ENCODE measurements around the gene SPEG. TPM values are rescaled to one million over a fixed set of nuclear protein-coding genes. Genes with fewer than 3 reads are reported as not detected.

The SPEG gene
- 1 to 10 TPM; 2.9 to 3.6 TPM for total RNA-seq

DNA sequence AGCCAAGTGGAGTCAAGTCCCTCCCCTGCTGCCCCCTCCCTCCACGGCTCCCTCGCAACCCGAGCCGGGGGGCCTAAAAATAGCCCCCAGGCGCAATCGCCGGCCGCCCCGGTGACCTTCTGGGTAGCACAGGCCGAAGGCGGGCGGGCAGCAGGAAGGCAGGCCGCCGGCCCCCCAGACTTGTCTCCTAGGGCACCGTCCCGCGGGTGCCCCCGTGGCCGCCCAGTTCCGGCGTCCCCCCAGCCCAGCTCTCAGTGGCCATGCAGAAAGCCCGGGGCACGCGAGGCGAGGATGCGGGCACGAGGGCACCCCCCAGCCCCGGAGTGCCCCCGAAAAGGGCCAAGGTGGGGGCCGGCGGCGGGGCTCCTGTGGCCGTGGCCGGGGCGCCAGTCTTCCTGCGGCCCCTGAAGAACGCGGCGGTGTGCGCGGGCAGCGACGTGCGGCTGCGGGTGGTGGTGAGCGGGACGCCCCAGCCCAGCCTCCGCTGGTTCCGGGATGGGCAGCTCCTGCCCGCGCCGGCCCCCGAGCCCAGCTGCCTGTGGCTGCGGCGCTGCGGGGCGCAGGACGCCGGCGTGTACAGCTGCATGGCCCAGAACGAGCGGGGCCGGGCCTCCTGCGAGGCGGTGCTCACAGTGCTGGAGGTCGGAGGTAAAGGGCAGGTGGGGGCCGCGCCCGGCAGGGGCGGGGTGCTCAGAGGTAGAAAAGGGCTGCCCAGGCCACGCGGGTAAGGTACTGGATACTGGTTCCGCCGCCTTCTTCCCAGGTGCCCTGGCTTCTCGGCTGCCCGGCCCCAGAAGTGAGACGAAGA, at the start of gene SPEG:
TSS of gene SPEG (plus strand) at position 126 of the 808 bp plus-strand sequence. CDS start at position 261, 135 bp downstream.
- DNase-seq: no peak
- Histone ChIP-seq H3K27ac (no peak within 1 kb of the TSS), H3K27me3 (peaks cover 7 to 15% of the 10 kb centered on the region in 2 donors), H3K36me3 (replicated peaks in 1 of 2; ENCODE audit: insufficient read depth in 1 of 2, low read depth in 2 of 2) (no peaks in the 10 kb centered on the region), H3K9me3 (no peaks in the 10 kb centered on the region), H3K4me1 (peaks cover 8% of the 10 kb centered on the region), H3K4me3 (no peak within 1 kb of the TSS)
- no peak for ATAC-seq
- intact Hi-C loops (cut with DNase I): no loop called here
- TF ChIP-seq, protein P1, sequence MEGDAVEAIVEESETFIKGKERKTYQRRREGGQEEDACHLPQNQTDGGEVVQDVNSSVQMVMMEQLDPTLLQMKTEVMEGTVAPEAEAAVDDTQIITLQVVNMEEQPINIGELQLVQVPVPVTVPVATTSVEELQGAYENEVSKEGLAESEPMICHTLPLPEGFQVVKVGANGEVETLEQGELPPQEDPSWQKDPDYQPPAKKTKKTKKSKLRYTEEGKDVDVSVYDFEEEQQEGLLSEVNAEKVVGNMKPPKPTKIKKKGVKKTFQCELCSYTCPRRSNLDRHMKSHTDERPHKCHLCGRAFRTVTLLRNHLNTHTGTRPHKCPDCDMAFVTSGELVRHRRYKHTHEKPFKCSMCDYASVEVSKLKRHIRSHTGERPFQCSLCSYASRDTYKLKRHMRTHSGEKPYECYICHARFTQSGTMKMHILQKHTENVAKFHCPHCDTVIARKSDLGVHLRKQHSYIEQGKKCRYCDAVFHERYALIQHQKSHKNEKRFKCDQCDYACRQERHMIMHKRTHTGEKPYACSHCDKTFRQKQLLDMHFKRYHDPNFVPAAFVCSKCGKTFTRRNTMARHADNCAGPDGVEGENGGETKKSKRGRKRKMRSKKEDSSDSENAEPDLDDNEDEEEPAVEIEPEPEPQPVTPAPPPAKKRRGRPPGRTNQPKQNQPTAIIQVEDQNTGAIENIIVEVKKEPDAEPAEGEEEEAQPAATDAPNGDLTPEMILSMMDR (IDR thresholded peaks at IDR 0.05): no peak
- no peak for TF ChIP-seq POLR2A (IDR thresholded peaks at IDR 0.05)
- WGBS, 2 donors: 11 to 37% methylated on average over 12 to 73 of the region's 77 CpGs

DNA sequence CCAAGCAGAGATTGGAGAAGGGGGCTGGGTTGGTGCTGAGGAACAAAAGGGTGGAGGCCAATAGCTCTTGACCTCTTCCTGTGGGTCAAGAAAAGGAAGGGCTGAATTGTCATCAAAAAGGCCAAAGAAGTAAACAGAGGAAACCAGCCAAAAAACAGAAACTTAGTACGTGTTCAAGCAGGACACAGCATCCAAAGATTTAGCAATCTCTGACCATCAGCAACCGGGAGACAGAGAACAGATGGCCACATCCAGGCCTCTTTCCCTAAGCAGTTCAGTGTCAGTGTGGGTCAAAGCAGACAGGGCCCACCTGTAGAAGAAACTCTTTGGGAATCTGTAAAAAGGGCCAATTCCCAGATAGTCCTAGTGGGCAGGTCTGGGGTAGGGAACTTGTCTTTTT, 49.8 kb upstream of the SPEG start:
- intact Hi-C loops (cut with DNase I): no loop called here
- Histone ChIP-seq H3K4me1 (peaks cover 11% of the 10 kb centered on the region), H3K27me3 (no peaks in the 10 kb centered on the region), H3K36me3 (replicated peaks in 1 of 2; ENCODE audit: insufficient read depth in 1 of 2, low read depth in 2 of 2) (peaks cover 10 to 34% of the 10 kb centered on the region in 2 donors), H3K4me3 (no peak overlapping the region), H3K9me3 (no peaks in the 10 kb centered on the region), H3K27ac (no peak overlapping the region)
- 50 to 68% methylated on average over 2 of the region's 2 CpGs for WGBS, 2 donors
- TF ChIP-seq, protein P1 (IDR thresholded peaks at IDR 0.05): no peak
- TF ChIP-seq POLR2A (IDR thresholded peaks at IDR 0.05): no peak
- peak in 1 of 4 donors; percentile 15 for DNase-seq
- no peak for ATAC-seq

- intact Hi-C loops (cut with DNase I): no loop called here
- TF ChIP-seq POLR2A (IDR thresholded peaks at IDR 0.05): no peak
- TF ChIP-seq, protein P1 (IDR thresholded peaks at IDR 0.05): no peak
- Histone ChIP-seq H3K36me3 (replicated peaks in 1 of 2; ENCODE audit: insufficient read depth in 1 of 2, low read depth in 2 of 2) (peaks cover 10 to 29% of the 10 kb centered on the region in 2 donors), H3K4me1 (peaks cover 11% of the 10 kb centered on the region), H3K9me3 (no peaks in the 10 kb centered on the region), H3K4me3 (no peak overlapping the region), H3K27ac (no peak overlapping the region), H3K27me3 (no peaks in the 10 kb centered on the region)
- 89 to 91% methylated on average over 19 of the region's 19 CpGs for WGBS, 2 donors
- no peak for ATAC-seq
- no peak for DNase-seq
Measured at GRCh38 chr2:219385958-219386520, 48.6 kb upstream of the SPEG start.

DNA sequence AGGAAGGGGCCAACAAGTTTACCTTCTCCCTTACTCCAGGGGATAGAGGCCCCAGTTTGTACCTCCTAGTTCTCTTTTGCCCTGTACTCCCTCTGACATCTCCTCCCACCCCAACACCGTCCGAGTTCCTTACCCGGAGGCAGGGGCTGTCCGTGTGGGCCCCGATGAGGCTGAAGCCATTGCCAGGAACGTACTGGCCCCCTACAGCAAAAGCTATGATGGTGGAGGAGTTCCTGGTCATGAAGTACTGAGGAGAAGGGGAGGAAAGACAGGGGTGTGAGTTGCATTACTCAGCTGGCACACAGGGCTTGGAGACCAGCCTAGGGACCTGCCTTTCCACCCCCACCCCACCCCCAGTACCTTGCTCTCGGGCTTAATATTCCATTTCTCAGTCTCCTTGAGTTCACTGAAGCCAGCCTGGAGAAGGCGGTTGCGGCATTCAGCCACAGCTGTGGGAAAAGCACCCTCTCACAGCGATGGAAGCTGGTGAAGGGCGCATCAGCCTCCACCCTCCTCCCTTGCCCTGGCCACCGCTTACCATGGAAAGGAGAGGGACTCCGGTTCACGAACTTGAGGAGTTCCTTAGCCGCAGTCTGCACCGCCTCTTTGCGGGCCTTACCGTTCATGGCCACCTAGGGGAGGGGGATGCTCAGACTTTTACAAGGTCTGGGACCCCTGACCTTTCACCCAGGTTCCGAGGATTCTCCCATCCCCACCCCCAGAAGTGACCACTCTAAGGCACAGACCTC, 47.9 kb upstream of the SPEG start:
- H3K4me3 ChIP-seq: peak overlapping the region; percentile 60 to 77
- WGBS, 2 donors: 45 to 61% methylated on average over 17 to 19 of the region's 19 CpGs
- H3K36me3 ChIP-seq (replicated peaks in 1 of 2; ENCODE audit: insufficient read depth in 1 of 2, low read depth in 2 of 2): peaks cover 10 to 24% of the 10 kb centered on the region in 2 donors
- peaks cover 11% of the 10 kb centered on the region for H3K4me1 ChIP-seq
- H3K9me3 ChIP-seq: no peaks in the 10 kb centered on the region
- DNase-seq: no peak
- TF ChIP-seq, protein P1 (IDR thresholded peaks at IDR 0.05): no peak
- TF ChIP-seq POLR2A (IDR thresholded peaks at IDR 0.05): no peak
- intact Hi-C loops (cut with DNase I): no loop called here
- H3K27me3 ChIP-seq: no peaks in the 10 kb centered on the region
- peak overlapping the region; percentile 86 to 95 (median 92) for H3K27ac ChIP-seq
- no peak for ATAC-seq

All from body of pancreas (tissue), 4 donors.